Measurements from ENCODE around the gene NKPD1.

DNA sequence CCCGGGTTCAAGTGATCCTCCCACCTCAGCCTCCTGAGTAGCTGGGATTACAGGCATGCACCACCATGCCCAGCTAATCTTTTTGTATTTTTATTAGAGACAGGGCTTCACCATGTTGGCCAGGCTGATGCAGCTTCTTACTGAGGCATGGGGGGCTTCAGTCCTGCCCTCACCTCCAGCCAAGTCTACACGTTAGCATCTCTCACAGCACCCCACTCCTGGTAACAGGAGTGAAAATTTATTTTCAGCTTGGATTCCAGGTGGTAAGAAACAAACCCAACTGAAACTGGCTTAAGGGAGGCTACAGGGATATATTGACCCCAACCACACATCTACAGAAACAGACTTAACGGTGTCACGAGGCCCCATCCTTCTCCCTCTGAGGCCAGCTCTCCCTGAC, 10.6 kb downstream of the NKPD1 start:
- TF ChIP-seq CTCF (IDR thresholded peaks at IDR 0.05 in 2 of 3, conservative IDR thresholded peaks at IDR 0.05 in 1 of 3; ENCODE audit: control insufficient read depth in 2 of 3, extremely low read depth in 1 of 3, insufficient read depth in 1 of 3, low read depth in 3 of 3, low read length in 3 of 3) (no peak), ZNF274 (IDR thresholded peaks at IDR 0.05; ENCODE audit: insufficient read depth, insufficient read length) (no peak), ZBED1 (IDR thresholded peaks at IDR 0.05; ENCODE audit: borderline replicate concordance) (no peak), HDAC6 (IDR thresholded peaks at IDR 0.05; ENCODE audit: unreplicated experiment) (no peak), ESRRA (IDR thresholded peaks at IDR 0.05; ENCODE audit: low read length) (no peak), FOXM1 (IDR thresholded peaks at IDR 0.05; ENCODE audit: low read depth, low read length) (no peak), USF1 (IDR thresholded peaks at IDR 0.05; ENCODE audit: borderline replicate concordance, extremely low read length, insufficient read depth, low read depth, low read length) (no peak), HCFC1 (IDR thresholded peaks at IDR 0.05; ENCODE audit: low read length) (no peak), SKIL (IDR thresholded peaks at IDR 0.05; ENCODE audit: low read depth, poor library complexity, severe bottlenecking) (no peak), POLR2A (IDR thresholded peaks at IDR 0.05; ENCODE audit: low read depth, low read length) (no peak)
